GM10847 (cell line): Measurements from ENCODE around the gene ANKRD12.

Experiments used
- POLR2A ChIP-seq: IDR thresholded peaks from 2 replicates; pipeline ENCODE4 v1.6.1; 2011; ENCODE audit not compliant: insufficient read length; ENCODE audit errors: extremely low read depth

The ANKRD12 gene

DNA sequence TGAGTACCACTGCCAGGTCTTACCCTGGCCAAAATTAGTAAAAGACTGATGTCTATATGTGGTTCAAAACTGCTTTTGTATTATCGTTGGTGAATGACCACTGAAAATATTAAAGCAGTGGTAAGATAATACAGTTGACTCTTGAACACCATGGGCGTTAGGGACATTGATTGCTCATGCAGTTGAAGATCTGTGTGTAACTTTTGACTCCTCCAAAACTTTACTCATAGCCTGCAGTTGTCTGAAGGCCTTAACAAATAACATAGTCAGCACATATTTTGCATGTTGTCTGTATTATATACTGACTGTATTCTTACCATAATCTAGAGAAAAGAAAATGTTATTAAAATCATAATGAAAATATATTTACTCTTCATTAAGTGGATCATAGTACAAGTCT lies 5.8 kb upstream of the ANKRD12 start:
- TF ChIP-seq POLR2A, result no peak

DNA sequence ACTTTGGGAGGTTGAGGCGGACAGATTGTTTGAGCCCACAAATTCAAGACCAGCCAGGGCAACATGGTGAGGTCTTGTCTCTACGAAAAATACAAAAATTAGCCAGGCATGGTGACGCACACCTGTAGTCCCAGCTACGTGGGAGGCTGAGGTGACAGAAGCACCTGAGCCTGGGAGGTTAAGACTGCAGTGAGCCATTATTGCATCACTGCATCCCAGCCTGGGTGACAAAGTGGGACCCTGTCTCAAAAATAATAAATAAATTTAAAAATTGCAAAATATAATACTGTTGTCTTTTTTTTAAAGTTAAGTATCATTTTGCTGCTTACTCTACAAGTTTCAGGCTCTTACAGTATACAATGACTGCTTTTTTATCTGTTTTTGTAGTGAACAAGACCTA lies 4.0 kb upstream of the ANKRD12 start:
- TF ChIP-seq POLR2A, result no peak

DNA sequence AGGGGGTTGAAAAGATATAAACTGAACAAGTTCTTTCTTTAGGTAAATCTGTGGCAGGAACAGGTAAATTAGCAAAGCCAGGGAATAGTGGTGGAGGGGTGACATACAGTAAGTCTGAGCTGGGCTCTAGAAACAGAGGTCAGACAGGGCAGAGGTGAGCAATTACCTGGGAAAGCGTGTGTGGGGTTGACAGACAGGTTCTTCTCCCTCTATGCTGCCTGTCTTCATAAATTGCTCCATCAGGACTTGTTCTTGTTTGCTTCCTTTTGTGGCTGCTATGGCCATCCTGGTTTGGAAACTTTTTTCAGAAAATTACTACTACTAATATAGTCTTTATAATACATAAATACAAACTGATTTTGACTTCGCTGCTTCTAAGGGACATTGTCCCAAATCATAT lies 3.4 kb upstream of the ANKRD12 start:
- TF ChIP-seq POLR2A, result no peak

DNA sequence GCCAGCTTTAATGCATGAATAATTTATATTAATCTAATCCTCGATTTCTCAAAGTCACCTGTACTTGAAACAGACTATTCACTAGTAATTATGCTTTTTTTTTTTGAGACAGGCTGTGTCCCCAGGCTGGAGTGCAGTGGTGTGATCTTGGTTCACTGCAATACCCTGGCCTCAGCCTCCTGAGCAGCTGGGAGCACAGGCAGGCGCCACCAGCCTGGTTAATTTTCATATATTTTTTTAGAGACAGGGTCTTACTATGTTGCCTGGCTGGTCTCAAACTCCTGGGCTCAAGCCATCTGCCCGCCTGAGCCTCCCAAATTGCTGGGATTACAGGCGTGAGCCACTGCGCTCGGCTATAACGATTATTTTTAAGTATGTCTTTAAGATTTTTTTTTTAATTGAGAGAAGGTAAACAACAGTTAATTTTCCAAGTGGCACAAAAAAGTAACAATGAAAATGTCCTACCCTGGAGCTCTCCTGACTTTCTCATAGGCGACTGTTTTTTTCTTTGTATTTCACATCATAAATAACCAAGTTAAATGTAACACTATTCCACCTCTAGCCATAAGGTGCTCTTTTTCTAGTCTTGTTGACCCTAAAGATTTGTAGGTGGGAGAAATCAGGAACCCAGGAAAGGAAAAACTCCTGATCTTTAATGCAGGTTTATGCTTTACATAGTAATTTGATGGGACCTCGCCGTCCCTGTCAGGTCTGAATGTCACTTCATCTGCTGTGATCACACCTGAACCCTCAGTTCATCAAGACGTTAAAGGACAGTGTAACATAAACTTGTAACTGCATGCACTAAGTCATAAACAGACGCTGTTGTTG lies 1.3 kb upstream of the ANKRD12 start:
- no peak for TF ChIP-seq POLR2A

DNA sequence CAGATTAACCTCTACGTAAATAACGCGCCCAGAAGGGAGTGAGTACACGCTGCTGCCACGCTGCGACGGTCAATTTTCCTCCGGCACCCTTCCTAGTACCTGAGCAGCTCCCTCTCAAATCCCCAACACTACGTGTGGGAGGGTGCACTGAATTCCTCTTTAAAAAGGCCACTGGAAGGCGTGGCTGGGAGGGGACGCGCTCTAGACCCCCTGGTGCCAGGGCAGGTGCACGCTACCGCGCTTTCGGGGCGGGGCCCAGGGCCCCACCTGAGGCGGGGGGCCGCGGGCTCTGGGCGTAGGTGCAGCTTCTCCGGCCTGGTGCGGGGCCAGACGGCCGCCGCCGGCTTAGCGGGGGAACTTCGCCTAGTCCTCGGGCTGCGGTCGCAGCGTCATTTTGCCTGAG lies 668 bp upstream of the ANKRD12 start:
- no peak for TF ChIP-seq POLR2A

DNA sequence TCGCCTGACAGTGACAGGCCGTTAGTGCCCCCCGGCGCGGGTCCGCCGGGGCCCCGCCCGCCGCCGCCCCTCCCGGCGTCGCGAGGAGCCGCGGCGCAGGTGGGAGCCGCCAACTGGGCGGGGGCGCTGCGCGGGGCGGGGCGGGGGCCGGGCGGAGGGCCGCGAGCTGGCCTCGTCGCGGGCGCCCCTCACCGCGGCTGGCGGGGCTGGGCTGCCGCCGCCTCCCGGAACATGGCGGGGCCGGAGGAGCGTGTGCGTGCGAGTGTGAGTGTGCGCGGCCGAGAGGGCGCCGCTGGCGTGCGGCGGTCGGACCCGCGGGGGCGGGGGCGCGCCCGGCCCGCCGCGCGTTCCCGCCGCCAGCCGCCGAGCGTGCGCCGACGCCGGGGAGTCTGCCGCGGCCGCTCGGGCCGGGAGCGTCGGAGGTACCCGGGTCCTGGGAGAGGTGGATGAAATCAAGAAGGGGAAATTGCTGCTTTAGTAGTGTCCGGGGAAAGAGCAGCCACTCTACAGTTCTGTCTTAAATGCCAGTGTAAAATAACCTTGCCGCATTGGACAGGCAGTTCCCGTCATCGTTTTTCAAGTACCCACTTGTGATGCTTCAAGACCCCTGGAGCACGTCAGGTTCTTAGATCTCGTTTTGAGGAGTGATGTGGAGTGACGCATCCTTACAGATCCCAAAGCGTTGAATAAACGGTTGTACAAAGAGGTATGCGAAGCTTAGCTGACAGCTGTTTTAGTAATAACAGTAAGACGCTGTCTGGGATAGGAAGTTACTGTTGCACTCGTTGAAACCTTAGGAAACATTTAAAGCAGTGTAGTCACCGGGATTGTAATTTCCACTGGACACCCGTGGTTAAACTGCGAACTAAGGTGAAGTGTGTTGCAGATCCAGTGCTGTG lies 836 bp downstream of the ANKRD12 start:
- peak; percentile 49 for TF ChIP-seq POLR2A

DNA sequence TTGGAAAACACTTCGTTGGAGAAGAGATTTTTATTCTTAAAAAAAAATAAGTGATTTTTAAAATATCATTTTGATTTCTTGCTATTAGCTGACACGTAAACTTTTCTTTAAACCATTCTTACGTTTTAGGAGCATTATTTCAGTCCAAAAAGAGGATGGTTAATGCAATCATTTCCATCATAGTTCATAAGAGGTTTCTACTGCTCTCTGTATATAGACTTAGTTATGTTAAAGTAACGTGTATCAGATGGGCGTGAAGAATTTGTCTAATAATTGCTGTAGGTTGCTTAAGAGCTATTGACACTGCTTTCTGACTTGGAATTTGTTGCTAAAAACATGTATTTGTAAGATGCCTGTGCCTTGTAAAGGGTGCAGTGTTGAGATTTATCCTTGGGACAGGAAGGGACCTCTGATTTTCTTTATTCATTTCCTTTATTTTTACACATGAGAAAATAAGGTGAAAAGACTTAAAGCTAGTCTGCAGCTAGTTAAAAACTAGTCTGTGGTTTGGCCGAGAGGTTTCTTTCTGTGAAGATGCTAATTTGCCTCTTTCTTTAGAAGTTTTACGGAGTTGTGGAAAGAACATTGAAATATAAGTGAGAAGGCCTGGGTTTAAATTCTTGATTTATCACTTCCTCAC lies 2.9 kb downstream of the ANKRD12 start:
- TF ChIP-seq POLR2A, result no peak

DNA sequence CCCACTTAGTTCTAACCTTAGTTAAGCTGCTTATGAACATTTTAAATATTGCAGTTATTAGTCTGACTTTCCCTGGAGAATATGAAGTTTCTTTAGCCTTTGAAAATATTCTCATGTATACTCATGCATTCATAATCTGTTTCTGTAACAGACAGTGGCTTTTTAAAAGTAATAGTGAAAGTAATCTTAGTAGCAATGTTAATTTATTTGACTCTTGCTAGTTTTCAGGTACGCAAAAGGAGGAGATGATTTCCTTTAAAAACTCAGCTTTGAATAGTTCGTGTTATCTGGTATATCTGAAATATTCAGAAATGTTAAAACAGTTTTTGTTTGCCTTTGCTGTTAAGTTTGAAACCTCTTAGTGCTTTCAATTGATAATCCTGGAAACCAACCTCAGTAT lies 3.8 kb downstream of the ANKRD12 start:
- TF ChIP-seq POLR2A, result no peak

DNA sequence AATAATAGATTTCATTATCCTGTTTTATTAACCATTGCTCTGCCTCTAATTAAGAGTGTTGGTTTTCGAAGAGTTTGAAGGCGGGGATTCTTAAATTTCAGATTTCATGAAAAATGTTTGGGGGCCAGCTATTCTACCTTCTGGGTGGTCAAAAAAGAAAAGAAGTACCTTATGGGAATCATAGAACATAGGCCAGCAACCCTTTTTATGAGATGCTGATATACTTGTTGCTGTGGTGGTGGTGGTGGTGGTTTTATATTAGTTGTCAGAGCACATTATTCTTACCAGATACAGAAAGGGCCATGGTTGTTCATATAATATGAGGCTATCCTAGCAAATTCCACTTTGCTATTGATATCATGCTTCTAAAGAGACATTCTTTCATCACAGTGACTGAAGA lies 4.4 kb downstream of the ANKRD12 start:
- TF ChIP-seq POLR2A, result no peak

DNA sequence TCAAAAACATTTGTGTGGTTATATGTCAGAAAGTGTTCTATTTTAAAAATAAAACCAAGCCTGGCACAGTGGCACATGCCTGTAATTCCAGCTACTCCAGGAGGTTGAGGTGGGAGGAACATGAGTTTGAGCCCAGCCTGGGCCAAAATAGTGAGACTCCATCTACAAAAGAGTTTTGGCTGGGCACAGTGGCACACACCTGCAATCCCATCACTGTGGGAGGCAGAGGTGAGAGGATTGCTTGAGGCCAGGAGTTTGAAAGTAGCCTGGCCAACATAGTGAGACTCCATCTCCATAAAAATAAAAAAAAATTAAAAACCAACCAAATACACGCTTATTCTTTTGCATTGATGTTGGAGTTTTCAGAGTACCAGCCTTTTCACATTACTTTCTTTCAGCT lies 9.6 kb downstream of the ANKRD12 start:
- TF ChIP-seq POLR2A, result no peak

DNA sequence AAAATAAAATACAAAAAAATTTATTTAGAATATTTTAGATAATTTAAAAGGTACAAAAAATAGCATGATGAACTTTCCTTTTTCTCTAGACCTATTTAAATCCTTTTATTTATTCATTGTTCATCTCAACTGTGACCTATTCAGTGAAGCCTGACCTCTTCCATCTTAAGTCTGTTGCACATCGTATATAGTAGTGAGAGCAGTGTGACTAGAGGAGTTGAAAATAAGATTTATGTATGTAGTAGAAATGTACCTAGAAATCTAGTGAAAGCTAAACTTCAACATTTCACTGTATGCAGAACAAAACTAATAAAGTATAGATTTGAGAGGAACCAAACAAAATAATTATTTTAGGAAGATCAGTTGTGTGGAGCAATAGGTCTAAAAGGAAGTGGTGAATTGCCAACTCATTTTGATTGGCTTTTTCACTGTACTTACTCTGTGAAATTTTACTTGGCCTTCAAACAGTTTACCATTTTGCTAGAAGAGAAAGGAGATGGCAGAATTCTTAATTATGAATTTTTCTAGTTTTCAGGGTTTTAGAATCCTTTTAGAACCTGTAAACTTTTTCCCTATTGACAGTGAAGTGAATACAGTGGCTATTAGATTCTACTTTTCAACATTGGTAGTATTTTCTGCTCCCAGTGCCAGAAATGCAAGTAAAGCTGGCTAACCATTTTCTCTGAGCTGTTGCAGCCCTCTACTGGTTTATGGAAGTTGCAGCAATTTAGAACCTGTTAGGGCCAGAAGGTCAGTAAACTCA lies 11.0 kb downstream of the ANKRD12 start:
- no peak for TF ChIP-seq POLR2A

DNA sequence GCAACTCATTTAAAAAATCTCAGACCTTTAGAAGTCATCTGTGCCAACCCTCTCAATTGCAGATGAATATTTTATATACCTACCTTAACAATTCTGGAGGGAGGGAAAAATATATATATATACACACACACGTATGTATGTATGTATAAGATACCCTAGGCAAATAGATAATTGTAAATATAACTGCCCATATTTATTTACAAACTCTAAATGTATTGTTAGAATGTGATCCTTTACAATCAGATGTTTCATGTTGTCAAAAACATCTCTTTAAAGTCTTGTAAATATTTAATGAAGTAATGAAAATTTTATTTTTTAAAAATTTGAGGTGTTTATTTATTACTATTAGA lies 11.6 kb downstream of the ANKRD12 start:
- TF ChIP-seq POLR2A, result no peak

DNA sequence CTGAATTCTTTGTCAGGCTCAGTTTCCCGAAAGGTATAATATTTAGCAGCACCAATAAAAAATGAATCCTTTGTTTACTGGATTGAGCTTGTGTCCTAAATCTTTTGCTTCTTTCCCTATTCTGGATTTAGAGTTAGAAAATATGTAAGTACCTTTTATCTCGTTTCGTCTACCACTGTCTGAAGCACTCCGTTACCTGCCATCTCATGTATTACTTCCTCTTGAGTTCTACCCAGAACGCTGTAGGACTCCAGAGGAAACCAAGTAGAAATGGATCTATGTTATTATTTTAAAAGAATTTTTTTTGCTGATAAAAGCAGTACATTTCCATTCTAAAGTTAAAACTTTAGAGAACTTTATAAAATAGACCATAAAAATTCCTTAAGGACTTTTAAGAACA lies 13.5 kb downstream of the ANKRD12 start:
- TF ChIP-seq POLR2A, result no peak

DNA sequence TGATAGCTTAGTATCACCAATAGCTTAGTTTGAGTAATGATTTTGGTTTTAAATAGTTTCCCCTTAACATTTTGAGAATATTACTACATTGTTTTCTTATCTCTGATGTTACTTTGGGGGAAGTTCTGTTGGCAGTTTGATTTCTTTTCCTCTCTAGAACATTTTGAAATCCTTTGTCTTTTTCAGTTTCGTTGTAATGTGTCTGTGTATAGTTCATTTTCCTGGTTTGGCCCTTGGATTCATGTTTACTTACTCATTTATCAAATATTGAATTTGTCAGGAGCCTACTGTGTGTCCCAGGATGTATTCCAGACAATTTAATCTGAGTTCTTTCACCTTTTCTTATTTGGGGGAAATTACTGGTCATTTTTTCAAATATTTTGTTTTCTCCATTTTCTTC lies 16.7 kb downstream of the ANKRD12 start:
- no peak for TF ChIP-seq POLR2A

DNA sequence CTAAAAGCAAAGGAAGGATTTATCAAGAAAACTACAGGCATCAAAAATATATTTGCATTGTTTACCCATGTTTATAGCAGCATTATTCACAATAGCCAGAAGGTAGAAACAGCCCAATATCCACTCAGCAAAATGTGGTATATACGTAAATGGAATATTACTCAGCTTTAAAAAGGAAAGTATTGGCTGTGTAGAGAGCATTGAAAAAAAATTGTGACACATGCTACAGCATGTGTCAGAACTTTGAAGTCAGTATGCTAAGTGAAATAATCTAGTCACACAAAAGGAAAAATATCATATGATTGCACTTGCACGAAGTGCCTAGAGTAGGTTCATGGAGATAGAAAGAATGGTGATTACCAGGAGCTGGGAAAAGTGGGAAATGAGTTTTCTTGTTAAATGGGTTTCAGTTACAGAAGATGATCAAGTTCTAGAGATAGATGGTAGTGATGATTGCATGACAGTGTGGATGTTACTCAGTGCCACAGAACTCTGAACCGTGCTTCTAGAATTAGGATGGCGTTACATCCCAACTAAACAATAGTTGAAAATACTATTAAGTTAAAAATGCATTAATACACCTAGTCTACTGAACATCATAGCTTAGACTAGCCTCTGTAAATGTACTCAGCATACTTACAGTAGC lies 20.1 kb downstream of the ANKRD12 start:
- TF ChIP-seq POLR2A, result no peak
